ENCODE measurements around the gene TAOK2. TPM values are rescaled to one million over a fixed set of nuclear protein-coding genes. Genes with fewer than 3 reads are reported as not detected.
A peak's percentile ranks its signal among the peaks of the same experiment; 100 is the strongest.

Gene TAOK2
- polyA plus RNA-seq, 3 donors: 1.1 to 19.2 (median 2.3) TPM

- H2AFZ ChIP-seq (ENCODE audit: insufficient read depth, low read depth, low read length, poor library complexity, severe bottlenecking): no peak overlapping the region
- H3K9me3 Mint-ChIP-seq: peaks cover 0 to 3% (median 0%) of the 10 kb centered on the region in 7 donors
- DNase-seq: no peak
- no peak overlapping the region for H3K27ac Mint-ChIP-seq
- intact Hi-C loops (cut with micrococcal nuclease): loop anchor here in 1 of 2 donors (5.0 kb wide), 2 partner anchors 58 to 308 kb away; no protein-coding TSS in a partner anchor
- 19% methylated on average over 5 of the region's 11 CpGs for WGBS (ENCODE audit: insufficient coverage)
- H3K9ac ChIP-seq (ENCODE audit: insufficient read depth, low read length, poor library complexity, severe bottlenecking): no peak overlapping the region
- no peak overlapping the region for H3K4me3 ChIP-seq (replicated peaks in 1 of 3; ENCODE audit: low read depth in 2 of 3, low read length in 3 of 3)
- peaks cover 6 to 18% (median 12%) of the 10 kb centered on the region in 3 donors for H3K27me3 Mint-ChIP-seq (ENCODE audit: low read depth in 3 of 3)
- peaks cover 14 to 40% of the 10 kb centered on the region in 2 donors for H3K36me3 ChIP-seq (replicated peaks in 1 of 2; ENCODE audit: control insufficient read depth in 1 of 2, insufficient read depth in 2 of 2, low read length in 2 of 2)
- H3K27me3 ChIP-seq (ENCODE audit: control insufficient read depth in 2 of 2, insufficient read depth in 2 of 2, low read length in 2 of 2): peaks cover 0 to 8% of the 10 kb centered on the region in 2 donors
- H4K20me1 ChIP-seq (ENCODE audit: insufficient read depth, low read length): peaks cover 8% of the 10 kb centered on the region
- H3K27ac ChIP-seq (ENCODE audit: low read depth in 1 of 2, low read length in 2 of 2): no peak overlapping the region
- H3K4me3 Mint-ChIP-seq: no peak overlapping the region
- peaks cover 28 to 43% of the 10 kb centered on the region in 2 donors for H3K36me3 Mint-ChIP-seq
- no peaks in the 10 kb centered on the region for H3K4me1 ChIP-seq (ENCODE audit: control insufficient read depth in 1 of 2, insufficient read depth in 2 of 2, low read length in 2 of 2)
- no peaks in the 10 kb centered on the region for H3K79me2 ChIP-seq (ENCODE audit: insufficient read depth, low read length)
- H3K4me1 Mint-ChIP-seq: no peaks in the 10 kb centered on the region
- TF ChIP-seq CTCF (IDR thresholded peaks at IDR 0.05): no peak
- no peaks in the 10 kb centered on the region for H3K9me3 ChIP-seq (replicated peaks in 1 of 2; ENCODE audit: control insufficient read depth in 1 of 2, insufficient read depth in 1 of 2, low read length in 2 of 2)
- no peak overlapping the region for H3K4me2 ChIP-seq (replicated peaks; ENCODE audit: extremely low read depth, low read length, poor library complexity, severe bottlenecking)
These were observed 31.2 kb downstream of the TAOK2 start for GRCh38 chr16:30004811-30005242.

- peaks cover 0 to 5% (median 2%) of the 10 kb centered on the region in 7 donors for H3K9me3 Mint-ChIP-seq
- peaks cover 23 to 38% of the 10 kb centered on the region in 2 donors for H3K36me3 Mint-ChIP-seq
- intact Hi-C loops (cut with micrococcal nuclease): loop anchor here in 1 of 2 donors (5.0 kb wide), 2 partner anchors 58 to 308 kb away; no protein-coding TSS in a partner anchor
- DNase-seq: peak; percentile 15 to 34 (median 26)
- H3K4me1 Mint-ChIP-seq: peaks cover 2% of the 10 kb centered on the region
- Histone ChIP-seq H3K9ac (ENCODE audit: insufficient read depth, low read length, poor library complexity, severe bottlenecking) (no peak overlapping the region), H3K4me1 (ENCODE audit: control insufficient read depth in 1 of 2, insufficient read depth in 2 of 2, low read length in 2 of 2) (peaks cover 2 to 4% of the 10 kb centered on the region in 2 donors), H3K27me3 (ENCODE audit: control insufficient read depth in 2 of 2, insufficient read depth in 2 of 2, low read length in 2 of 2) (peaks cover 6 to 15% of the 10 kb centered on the region in 2 donors), H3K79me2 (ENCODE audit: insufficient read depth, low read length) (no peaks in the 10 kb centered on the region), H3K27ac (ENCODE audit: low read depth in 1 of 2, low read length in 2 of 2) (no peak overlapping the region), H3K4me2 (replicated peaks; ENCODE audit: extremely low read depth, low read length, poor library complexity, severe bottlenecking) (no peak overlapping the region), H4K20me1 (ENCODE audit: insufficient read depth, low read length) (peaks cover 7% of the 10 kb centered on the region), H2AFZ (ENCODE audit: insufficient read depth, low read depth, low read length, poor library complexity, severe bottlenecking) (no peak overlapping the region), H3K4me3 (replicated peaks in 1 of 3; ENCODE audit: low read depth in 2 of 3, low read length in 3 of 3) (no peak overlapping the region), H3K9me3 (replicated peaks in 1 of 2; ENCODE audit: control insufficient read depth in 1 of 2, insufficient read depth in 1 of 2, low read length in 2 of 2) (peaks cover 0 to 2% of the 10 kb centered on the region in 2 donors), H3K36me3 (replicated peaks in 1 of 2; ENCODE audit: control insufficient read depth in 1 of 2, insufficient read depth in 2 of 2, low read length in 2 of 2) (peaks cover 14 to 33% of the 10 kb centered on the region in 2 donors)
- no peak overlapping the region for H3K27ac Mint-ChIP-seq
- no peak overlapping the region for H3K4me3 Mint-ChIP-seq
- peak; percentile 77 for TF ChIP-seq CTCF (IDR thresholded peaks at IDR 0.05)
- peaks cover 12 to 25% (median 18%) of the 10 kb centered on the region in 3 donors for H3K27me3 Mint-ChIP-seq (ENCODE audit: low read depth in 3 of 3)
- 72% methylated on average over 24 of the region's 35 CpGs for WGBS (ENCODE audit: insufficient coverage)
These were observed 31.9 kb downstream of the TAOK2 start for GRCh38 chr16:30005341-30006094.
